HG03066 (cell line): ENCODE measurements around the gene PACS1.

Source experiments
- ATAC-seq: cut with Tn5 transposase; IDR thresholded peaks from one replicate; pipeline ENCODE4 v1.9.1; 2021; ENCODE audit warnings: low read depth; ENCODE audit not compliant: unreplicated experiment

PACS1 gene

GRCh38 chr11:66218846-66219620, 149.0 kb downstream of the PACS1 start:
- no peak for ATAC-seq

GRCh38 chr11:66219846-66220565, 149.9 kb downstream of the PACS1 start:
- no peak for ATAC-seq

GRCh38 chr11:66220566-66220935, 150.5 kb downstream of the PACS1 start:
- ATAC-seq = no peak

GRCh38 chr11:66221012-66221411, 150.9 kb downstream of the PACS1 start:
- ATAC-seq = no peak

- ATAC-seq = no peak
Observed at GRCh38 chr11:66221726-66222236, 151.7 kb downstream of the PACS1 start.

GRCh38 chr11:66222358-66223149, 152.5 kb downstream of the PACS1 start:
- no peak for ATAC-seq

GRCh38 chr11:66224226-66224855, 154.3 kb downstream of the PACS1 start:
- ATAC-seq = no peak

- no peak for ATAC-seq
Observed at GRCh38 chr11:66225066-66225465, 155.0 kb downstream of the PACS1 start.

GRCh38 chr11:66226101-66226500, 156.0 kb downstream of the PACS1 start:
- no peak for ATAC-seq

GRCh38 chr11:66227700-66228099, 157.6 kb downstream of the PACS1 start:
- no peak for ATAC-seq

- ATAC-seq = no peak
Observed at GRCh38 chr11:66228521-66228920, 158.4 kb downstream of the PACS1 start.

GRCh38 chr11:66230156-66230555, 160.1 kb downstream of the PACS1 start:
- no peak for ATAC-seq

- no peak for ATAC-seq
Observed at GRCh38 chr11:66230978-66231377, 160.9 kb downstream of the PACS1 start.

- no peak for ATAC-seq
Observed at GRCh38 chr11:66231561-66231960, 161.5 kb downstream of the PACS1 start.

GRCh38 chr11:66232769-66233168, 162.7 kb downstream of the PACS1 start:
- ATAC-seq = no peak

GRCh38 chr11:66233301-66233700, 163.2 kb downstream of the PACS1 start:
- no peak for ATAC-seq

- no peak for ATAC-seq
Observed at GRCh38 chr11:66235141-66235540, 165.1 kb downstream of the PACS1 start.

GRCh38 chr11:66237867-66238266, 167.8 kb downstream of the PACS1 start:
- ATAC-seq = no peak

- no peak for ATAC-seq
Observed at GRCh38 chr11:66238786-66239413, 168.8 kb downstream of the PACS1 start.

- ATAC-seq = no peak
Observed at GRCh38 chr11:66239511-66239910, 169.4 kb downstream of the PACS1 start.
